HG03460 (cell line): ENCODE results near the gene SFTPB.
"Not testable (repeated sequence)": the region's sequence is repeated elsewhere in the genome, so short reads cannot be mapped to it uniquely, and the experiment has no call there.

Experiments
- ATAC-seq: cut with Tn5 transposase; IDR thresholded peaks from one replicate; pipeline ENCODE4 v1.9.1; 2021; ENCODE audit not compliant: unreplicated experiment

Gene SFTPB

GRCh38 chr2:85668009-85668856 is at the start of gene SFTPB:
Gene SFTPB, minus strand, starts transcription at chr2:85668199. Its CDS starts 16 bp downstream, at chr2:85668183.
- no peak for ATAC-seq

- ATAC-seq, result no peak
Observed at GRCh38 chr2:85717308-85718008, 49.5 kb upstream of the SFTPB start.

GRCh38 chr2:85716346-85716914 is 48.4 kb upstream of the SFTPB start:
- ATAC-seq, result no peak

GRCh38 chr2:85714841-85715240 is 46.8 kb upstream of the SFTPB start:
- no peak for ATAC-seq

GRCh38 chr2:85714421-85714820 is 46.4 kb upstream of the SFTPB start:
- not testable (repeated sequence) for ATAC-seq

GRCh38 chr2:85713836-85714235 is 45.8 kb upstream of the SFTPB start:
- no peak for ATAC-seq

GRCh38 chr2:85712849-85713612 is 45.0 kb upstream of the SFTPB start:
- no peak for ATAC-seq

- no peak for ATAC-seq
Observed at GRCh38 chr2:85712336-85712735, 44.3 kb upstream of the SFTPB start.

GRCh38 chr2:85711578-85712060 is 43.6 kb upstream of the SFTPB start:
- no peak for ATAC-seq

- no peak for ATAC-seq
Observed at GRCh38 chr2:85710687-85711577, 42.9 kb upstream of the SFTPB start.

- no peak for ATAC-seq
Observed at GRCh38 chr2:85709401-85709811, 41.4 kb upstream of the SFTPB start.

GRCh38 chr2:85708641-85709040 is 40.6 kb upstream of the SFTPB start:
- no peak for ATAC-seq

- ATAC-seq, result no peak
Observed at GRCh38 chr2:85707304-85707703, 39.3 kb upstream of the SFTPB start.

GRCh38 chr2:85706599-85707296 is 38.7 kb upstream of the SFTPB start:
- no peak for ATAC-seq

- ATAC-seq, result no peak
Observed at GRCh38 chr2:85706063-85706462, 38.1 kb upstream of the SFTPB start.

GRCh38 chr2:85705680-85706039 is 37.7 kb upstream of the SFTPB start:
- no peak for ATAC-seq

GRCh38 chr2:85704800-85705679 is 37.0 kb upstream of the SFTPB start:
- ATAC-seq, result peak; percentile 51

- ATAC-seq, result no peak
Observed at GRCh38 chr2:85704038-85704437, 36.0 kb upstream of the SFTPB start.
